ENCODE measurements around the gene EVI5.
"Not testable (repeated sequence)": the region's sequence is repeated elsewhere in the genome, so short reads cannot be mapped to it uniquely, and the experiment has no call there.

The EVI5 gene

DNA sequence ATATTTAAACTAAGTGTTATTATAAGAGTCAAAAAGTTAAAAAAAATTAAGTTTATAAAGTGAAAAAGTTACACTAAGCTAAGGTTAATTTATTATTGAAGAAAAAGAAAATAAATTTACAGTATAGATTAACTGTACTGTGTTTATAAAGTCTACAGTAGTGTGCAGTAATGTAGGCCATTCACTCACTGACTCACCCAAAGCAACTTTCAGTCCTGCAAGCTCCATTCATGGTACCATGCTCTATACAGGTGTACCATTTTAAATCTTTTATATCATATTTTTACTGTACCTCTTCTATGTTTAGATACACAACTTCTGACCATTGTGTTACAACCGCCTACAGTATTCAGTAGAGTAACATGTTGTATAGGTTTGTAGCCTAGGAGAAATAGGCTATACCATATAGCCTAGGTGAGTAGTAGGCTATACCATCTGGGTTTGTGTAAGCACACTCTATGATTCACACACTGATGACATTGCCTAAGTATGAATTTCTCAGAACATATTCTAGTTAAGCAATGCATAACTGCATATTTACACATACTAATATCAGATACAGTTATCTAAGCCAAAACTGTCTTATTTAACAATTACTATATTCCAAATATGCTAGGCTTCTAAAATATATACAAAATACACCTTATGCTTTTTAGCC lies 217.6 kb downstream of the EVI5 start:
- DNase-seq = no peak

DNA sequence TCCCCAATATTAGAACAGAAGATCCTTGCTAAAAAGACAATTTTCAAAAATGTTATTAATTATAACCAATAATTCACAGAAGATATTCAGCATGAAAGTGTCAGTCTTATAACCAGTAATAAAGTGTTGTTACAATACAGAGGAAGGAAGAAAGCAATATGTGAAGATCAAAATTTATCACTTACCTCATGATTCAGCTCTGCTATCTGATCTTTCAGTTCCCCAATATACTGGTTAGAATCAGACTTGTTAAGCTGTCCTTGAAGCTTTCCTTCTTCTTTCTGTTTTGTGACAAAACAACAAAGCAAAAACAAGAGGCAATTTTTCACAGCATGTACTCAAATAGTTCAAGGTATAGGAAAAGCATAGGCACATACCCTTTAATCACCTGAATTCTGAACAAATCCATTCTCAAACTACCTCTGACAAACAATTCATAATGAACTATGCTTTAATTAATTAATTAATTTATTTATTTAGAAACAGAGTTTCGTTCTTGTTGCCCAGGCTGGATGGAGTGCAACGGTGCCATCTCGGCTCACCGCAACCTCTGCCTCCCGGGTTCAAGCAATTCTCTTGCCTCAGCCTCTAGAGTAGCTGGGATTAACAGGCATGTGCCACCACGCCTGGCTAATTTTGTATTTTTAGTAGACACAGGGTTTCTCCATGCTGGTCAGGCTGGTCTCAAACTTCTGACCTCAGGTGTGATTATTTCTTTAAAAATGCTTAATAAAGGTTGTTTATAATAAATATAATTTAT lies 221.3 kb downstream of the EVI5 start:
- DNase-seq = no peak

DNA sequence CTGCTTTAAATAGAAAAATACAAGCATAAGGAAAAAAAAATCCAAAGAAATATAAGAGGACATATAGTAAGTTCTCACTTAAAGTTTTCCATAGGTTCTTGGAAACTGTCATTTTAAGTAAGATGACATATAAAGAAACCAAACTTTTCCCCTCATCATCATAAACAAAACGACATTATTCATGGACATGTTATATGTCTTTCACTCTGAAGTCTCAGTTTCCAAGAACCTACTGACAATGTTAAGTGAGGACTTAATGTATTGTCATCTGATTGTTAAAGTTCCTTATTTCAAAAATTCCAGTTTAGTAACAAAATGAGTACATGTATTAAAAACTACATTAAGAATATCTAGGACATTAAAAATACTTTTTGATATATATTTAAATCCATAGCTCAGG lies 228.6 kb downstream of the EVI5 start:
- DNase-seq = no peak

DNA sequence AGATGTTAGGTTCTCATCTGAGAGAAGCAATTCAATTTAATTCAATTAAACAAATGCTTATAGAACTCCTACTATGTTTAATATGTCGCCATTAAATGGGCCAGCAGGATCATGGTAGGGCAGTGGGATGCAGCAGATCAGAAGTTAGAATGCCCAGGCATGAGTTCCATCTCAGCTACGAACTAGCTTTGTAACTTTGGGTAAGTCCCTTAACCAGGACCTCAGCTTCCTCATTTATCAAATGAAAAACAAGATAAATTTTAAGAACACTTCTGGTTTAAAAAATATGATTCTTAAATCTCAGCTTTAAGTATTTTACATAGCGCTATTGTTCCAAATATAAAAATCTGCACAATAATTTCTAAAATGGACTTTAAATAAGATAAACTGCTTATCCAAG lies 230.7 kb downstream of the EVI5 start:
- DNase-seq = no peak

DNA sequence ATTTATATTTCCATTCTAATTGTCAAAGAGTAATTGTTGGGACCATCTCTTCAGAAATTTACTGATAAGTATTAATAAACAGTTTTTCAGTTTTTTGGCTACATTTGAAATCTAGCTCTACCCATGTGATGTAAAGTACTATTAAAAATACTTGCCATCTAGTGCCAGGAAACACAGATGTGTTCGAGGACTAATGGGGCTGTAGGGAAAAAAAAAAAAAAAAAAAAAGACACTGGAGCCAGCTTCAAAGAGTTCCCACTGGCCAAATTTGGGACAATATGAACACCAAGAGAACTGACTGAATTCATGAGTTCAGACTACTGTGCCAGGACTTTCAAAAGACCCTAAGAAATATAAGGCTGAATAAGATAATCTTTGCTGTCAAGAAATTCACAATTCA lies 233.0 kb downstream of the EVI5 start:
- no peak for DNase-seq

DNA sequence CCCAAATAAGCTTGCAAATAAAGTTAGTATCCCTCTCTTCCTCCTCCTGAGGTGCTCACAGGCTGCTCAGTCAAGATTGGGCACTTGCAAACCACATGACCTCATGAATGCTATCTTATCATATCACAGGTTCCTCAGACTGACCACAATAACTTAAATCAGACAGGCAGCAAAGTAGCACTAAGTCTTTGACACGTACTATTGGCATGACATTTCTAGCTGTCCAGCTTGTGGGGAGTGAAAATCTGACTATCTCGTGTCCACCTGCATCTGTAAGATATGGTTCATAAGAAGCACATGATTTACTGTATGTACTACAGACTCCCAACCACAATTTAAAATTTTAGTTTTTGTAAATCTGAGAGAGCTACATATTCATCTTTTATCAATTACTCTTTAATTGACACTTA lies 240.1 kb downstream of the EVI5 start:
- no peak for DNase-seq

DNA sequence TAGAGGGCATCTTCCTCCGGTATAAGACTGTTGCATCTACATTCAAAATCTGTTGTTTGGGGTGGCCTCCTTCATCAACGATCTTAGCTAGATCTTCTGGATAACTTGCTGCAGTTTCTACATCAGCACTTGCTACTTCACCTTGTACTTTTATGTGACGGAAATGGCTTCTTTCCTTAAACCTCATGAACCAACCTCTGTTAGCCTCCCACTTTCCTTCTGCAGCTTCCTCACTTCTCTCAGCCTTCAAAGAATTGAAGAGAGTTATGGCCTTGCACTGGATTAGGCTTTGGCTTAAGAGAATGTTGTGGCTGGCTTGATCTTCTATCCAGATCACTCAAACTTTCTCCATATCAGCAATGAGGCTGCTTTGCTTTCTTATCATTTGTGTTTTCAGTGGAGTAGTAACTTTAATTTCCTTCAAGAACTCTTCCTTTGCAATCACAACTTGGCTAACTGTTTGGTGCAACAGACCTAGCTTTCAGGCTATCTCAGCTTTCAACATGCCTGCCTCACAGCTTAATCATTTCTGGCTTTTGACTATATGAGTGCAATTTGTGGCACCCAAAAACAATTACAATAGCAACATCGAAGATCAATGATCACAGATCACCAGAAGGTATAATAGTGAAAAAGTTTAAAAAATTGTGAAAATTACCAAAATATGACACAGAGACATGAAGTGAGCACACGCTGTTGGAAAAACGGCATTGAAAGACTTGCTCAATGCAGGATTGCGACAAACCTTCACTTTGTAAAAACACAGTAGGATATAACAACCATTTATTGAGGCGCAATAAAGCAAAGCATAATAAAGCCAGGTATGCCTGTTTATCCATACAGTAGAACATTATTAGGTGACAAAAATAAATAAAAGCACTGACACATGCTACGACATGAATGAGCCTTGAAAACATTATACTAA lies 241.5 kb downstream of the EVI5 start:
- no peak for DNase-seq

DNA sequence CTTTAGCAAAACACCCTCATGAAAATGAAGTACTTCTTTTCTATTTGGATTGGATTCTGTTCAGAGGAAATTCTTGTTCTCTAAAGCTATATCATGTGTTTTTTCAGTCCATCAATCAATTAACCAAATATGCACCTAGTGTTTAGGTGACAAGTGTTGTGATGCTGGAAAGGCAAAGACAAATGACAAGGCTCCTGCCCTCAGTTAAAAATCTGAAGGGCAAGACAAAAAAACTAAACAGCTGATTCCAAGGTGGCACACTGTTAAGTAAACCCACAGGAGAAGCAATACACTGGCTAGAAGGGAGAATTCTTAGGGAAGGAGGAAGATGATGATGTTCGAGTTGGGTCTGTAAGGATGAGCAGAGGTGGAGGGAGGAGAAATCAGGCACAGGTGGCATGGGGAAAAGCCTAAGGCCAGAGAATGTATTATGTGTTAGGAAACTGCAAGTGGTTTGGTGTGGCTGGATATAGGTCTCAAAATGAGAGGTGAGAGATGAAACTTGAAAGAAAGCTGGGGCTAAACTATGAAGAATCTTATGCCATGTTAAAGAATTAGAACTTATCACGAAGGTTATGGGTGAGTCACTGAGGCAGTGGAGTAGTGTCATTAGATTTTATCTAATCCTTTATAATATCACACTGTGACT lies 246.4 kb downstream of the EVI5 start:
- DNase-seq = no peak

DNA sequence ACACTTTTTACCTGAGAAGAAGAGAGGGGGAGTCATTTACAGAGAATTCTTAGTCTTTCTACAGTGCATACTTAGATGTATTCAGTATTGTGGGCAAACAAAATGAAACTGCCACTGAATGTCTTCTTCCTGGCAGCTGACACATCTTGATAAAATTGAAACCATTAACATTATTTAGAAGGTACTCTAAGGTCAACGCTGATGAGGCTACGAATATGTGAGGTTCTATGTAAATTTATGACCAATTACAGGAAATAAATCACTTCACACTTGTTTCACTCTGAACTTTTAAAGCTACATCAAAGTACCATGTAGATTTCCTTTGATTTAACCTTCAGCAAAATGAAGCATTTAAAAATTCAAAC lies 246.9 kb downstream of the EVI5 start:
- no peak for DNase-seq

DNA sequence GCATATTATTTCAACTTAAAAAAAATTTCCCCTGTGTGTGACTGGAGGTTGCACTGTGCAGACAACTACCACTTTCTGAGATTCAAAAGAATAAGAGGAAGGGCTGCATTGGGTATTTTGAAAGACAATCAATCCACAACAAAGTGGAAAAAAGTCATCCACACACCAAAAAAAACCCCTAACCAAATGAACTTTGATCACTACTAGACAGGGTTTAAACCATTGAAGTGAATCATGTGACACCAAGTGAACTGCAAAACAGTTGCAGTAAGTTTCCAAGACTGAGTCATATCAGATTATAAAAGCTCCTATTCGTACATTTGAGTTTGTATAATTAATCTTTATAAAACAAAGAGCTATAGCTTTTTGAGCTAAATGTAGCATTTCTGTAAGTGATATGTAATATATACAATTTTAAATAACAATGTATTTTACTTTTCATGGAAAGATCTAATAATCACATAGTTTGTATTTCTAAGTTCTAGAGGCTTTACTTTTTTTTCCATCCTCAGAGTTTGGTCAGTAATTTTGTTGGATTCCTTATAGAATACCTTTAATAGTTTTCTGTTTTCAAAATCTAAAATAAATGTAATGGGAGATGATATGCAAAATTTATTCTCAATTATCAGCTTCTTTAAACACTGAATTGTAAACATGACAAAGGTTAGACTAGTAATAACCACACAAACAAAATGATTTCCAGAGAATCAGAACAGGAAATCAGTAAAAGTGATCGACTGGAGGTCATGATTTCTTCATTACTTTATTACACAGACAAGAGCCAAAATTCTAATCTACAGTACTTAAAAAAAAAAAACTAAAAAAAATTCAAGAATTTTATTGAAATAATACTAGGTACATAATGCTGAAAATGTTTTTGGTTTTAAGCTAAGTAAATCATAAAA lies 247.7 kb downstream of the EVI5 start:
- DNase-seq = no peak

DNA sequence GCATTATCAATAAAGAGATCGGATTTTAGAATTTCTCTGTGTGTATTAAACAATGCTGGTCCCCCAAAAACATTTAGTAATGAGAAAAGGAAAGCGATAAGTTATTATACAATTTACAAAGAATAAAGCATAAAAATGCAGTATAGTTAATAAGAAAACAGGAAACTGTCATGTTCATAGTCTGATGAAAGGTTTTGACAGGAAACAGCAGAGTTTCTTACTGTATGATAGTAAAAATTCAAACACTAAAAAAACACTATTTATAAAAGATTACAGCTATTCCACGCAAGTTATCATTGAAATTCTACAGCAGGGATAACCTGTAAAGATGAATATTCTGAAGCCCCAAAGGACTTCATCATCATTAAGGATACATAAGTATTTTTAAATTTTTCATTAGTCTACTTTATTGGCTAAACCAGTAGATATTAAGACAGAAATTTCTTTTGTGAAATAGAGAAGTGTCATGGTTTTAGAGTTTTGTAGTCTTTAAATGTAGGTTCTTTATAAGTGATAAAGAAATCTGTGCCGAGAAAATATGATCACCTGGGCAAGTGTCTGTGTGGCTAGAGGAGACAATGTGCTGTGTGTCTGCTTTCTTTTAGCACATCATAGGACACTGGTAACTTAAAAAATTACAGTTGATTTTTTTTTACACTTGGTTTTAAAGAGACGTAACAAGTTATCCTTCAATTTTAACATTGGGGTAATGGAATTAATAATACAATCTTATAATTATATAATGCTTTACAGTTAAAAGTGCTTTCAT lies 248.5 kb downstream of the EVI5 start:
- DNase-seq = no peak

DNA sequence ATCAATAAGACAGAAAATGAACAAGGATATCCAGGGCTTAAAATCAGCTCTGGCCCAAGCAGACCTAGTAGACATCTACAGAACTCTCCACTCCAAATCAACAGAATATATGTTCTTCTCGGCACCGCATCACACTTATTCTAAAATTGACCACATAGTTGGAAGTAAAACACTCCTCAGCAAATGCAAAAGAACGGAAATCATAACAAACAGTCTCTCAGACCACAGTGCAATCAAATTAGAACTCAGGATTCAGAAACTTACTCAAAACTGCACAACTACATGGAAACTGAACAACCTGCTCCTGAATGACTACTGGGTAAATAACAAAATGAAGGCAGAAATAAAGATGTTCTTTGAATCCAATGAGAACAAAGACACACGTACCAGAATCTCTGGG lies 252.5 kb downstream of the EVI5 start:
- not testable (repeated sequence) for DNase-seq

DNA sequence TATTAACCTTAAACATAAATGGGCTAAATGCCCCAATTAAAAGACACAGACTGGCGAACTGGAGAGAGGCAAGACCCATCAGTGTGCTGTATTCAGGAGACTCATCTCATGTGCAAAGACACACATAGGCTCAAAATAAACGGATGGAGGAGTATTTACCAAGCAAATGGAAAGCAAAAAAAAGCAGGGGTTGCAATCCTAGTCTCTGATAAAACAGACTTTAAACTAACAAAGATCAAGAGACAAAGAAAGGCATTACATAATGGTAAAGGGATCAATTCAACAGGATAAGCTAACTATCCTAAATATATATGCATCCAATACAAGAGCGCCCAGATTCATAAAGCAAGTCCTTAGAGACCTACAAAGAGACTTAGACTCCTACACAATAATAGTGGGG lies 253.0 kb downstream of the EVI5 start:
- not testable (repeated sequence) for DNase-seq

DNA sequence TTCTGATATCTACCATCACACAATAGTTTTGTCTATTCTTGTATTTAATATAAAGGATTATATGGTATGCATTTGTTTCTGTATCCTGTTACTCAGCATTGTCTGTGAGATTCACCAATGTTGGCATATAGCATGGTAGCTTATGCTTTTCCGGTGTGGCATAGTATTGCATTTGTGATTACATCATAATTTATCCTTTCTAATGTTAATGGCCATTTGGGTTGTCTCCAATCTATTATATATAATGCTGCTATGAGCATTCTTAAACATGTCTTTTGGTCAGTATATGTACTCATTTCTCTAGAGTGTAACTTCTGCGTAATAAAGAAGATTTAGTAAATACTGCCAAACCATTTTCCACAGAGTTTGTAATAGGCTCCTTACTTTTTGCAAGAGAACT lies 257.2 kb downstream of the EVI5 start:
- no peak for DNase-seq

DNA sequence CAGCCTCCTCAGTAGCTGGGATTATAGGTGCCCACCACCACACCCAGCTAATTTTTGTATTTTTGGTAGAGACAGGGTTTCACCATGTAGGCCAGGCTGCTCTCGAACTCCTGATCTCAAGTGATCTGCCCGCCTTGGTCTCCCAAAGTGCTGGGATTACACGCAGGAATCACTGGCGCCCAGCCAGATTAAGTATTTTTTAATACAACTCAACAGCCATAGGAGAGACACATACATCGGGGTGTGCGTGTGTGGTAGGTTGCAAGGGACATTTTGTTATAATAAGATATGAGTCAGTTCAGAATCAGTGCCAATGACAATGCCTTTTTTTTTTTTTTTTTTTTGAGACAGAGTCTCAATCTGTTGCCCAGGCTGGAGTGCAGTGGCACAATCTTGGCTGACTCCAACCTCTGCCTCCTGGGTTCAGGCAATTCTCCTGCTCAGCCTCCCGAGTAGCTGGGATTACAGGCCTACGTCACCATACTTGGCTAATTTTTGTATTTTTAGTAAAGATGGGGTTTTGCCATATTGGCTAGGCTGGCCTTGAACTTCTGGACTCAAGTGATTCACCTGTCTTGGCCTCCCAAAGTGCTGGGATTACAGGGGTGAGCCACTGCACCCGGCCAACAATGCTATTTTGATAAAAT lies 259.8 kb downstream of the EVI5 start:
- not testable (repeated sequence) for DNase-seq

DNA sequence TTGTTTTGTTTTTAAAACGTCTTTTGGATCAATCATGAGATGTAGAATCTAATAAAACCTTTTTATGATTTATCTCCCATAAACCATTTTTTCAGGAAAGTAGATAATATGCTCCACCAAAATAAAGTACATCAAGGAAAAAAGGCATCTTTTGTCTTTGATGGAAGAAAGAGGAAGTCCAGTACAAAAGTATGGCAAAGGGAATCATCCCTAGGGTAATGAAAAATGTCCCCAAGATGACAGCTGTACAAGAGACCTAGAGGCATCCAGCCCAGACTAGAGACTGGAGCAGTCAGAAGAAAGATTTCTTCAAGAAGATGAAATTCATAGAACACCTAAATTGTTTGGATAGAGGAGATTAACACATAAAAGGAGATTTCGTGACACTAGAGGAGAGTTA lies 265.9 kb downstream of the EVI5 start:
- DNase-seq = no peak

DNA sequence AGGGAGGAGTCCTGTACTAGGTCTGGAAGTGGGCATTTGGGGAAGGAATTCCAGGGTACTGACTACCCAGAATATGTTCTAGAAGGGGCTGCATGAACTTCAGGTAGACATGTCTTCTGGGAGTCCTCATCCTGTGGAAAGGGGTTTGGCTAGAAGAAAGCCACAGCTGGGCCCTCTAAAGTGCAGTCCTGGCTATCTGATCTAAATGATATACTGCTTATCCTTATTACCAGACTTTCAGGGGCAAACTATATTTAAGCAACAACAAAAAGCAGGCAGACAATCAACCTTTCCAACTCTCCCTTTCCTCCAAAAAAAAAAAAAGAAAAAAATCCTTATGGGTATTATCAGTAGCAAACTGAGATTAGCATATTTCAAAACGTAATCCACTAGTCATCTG lies 268.3 kb downstream of the EVI5 start:
- DNase-seq = no peak

DNA sequence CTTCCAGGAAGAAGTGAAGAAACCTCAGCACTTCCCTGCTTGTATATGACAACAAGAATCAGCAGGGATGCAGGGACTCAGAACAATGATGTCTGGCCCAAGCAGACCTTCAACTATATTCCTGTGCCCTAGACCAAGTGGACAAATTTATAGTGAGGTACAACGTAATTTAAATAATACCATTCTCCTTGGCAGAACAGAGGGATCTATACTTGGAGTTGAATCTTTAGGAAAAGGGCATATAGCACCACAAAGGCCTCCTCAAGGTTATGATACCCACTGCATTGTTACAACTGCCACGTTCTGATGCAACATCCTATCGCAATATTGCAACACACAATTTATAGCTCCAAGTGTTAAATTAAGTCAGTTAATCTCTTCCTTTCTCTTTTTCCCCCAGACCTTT lies 269.1 kb downstream of the EVI5 start:
- no peak for DNase-seq

DNA sequence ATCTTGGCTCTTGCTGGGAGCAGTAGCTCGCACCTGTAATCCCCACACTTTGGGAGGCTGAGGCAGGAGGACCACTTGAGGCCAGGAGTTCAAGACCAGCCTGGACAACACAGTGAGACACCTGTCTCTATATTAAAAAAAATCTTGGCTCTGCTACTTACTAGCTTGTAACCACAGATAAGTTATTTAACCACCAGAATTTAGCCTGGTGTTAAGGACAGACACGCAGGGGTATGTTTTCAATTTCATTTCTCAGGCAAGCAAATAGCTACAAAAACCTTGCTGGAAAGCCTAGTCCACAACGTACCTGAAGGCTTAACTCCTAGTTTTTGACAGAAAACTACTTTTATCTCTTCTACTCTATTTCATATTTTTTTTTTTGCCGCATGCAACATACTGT lies 273.4 kb downstream of the EVI5 start:
- no peak for DNase-seq

DNA sequence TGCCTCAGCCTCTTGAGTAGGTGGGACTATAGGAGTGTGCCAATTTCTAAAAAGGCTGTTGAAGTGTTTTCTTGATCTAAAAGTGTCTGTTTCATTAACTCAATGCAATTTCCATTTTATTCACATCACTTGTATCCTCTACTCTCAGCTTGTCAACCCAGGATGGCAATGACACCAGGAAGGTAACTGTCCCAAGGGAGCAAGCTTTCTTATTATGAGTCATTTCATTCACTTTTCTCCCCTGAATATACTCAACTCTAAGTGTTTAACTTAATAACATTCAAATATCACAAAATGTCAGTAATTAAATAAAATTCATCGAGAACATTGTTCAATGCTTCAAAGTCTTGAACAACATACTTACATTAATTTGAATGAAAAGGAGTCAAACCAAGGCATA lies 275.3 kb downstream of the EVI5 start:
- DNase-seq = no peak
